Parathyroid adenoma (tissue), 2 donors: ENCODE results near the gene VAV3.

ENCODE experiments used
- H2AFZ ChIP-seq: fragments of 300-600 bp; sonication (generic); one replicate; pipeline ENCODE4 v1.7.0; 2017; ENCODE audit warnings: antibody characterized with exemption, mild to moderate bottlenecking
- H3K27ac ChIP-seq: fragments of 300-600 bp; sonication (generic); one replicate; pipeline ENCODE4 v1.7.0; 2017
- H3K27me3 ChIP-seq: fragments of 300-600 bp; sonication (generic); one replicate; pipeline ENCODE4 v1.7.0; 2017; ENCODE audit warnings: low read length; ENCODE audit not compliant: control insufficient read depth, insufficient read depth
- H3K36me3 ChIP-seq: fragments of 300-600 bp; sonication (generic); one replicate; pipeline ENCODE4 v1.7.0; 2017; ENCODE audit warnings: low read length; ENCODE audit not compliant: control insufficient read depth, insufficient read depth
- H3K4me1 ChIP-seq: fragments of 300-600 bp; sonication (generic); one replicate; pipeline ENCODE4 v1.7.0; 2017; ENCODE audit warnings: control low read depth
- H3K4me2 ChIP-seq: fragments of 300-600 bp; sonication (generic); one replicate; pipeline ENCODE4 v1.7.0; 2017; ENCODE audit warnings: low read length
- H3K4me3 ChIP-seq: fragments of 300-600 bp; sonication (generic); one replicate; pipeline ENCODE4 v1.7.0; 2017; ENCODE audit warnings: low read depth, low read length
- H3K79me2 ChIP-seq: fragments of 300-600 bp; sonication (generic); one replicate; pipeline ENCODE4 v1.7.0; 2017; ENCODE audit warnings: control low read depth
- H3K9ac ChIP-seq: fragments of 300-600 bp; sonication (generic); one replicate; pipeline ENCODE4 v1.7.0; 2017; ENCODE audit warnings: mild to moderate bottlenecking
- H3K9me3 ChIP-seq: fragments of 300-600 bp; sonication (generic); one replicate; pipeline ENCODE4 v1.7.0; 2017; ENCODE audit warnings: low read length; ENCODE audit not compliant: control insufficient read depth
- TF ChIP-seq, protein P1 (sequence below): fragments of 300-600 bp; sonication (generic); IDR thresholded peaks from one replicate; pipeline ENCODE4 v1.7.0; 2017; ENCODE audit warnings: antibody characterized with exemption, mild to moderate bottlenecking
- donor health status: primary hyperparathyroidism.

Gene VAV3

GRCh38 chr1:107570768-107571167 is 394.2 kb downstream of the VAV3 start:
- Histone ChIP-seq H3K27ac (no peak overlapping the region), H3K4me3 (no peak overlapping the region), H3K36me3 (no peaks in the 10 kb centered on the region), H3K4me1 (peaks cover 5% of the 10 kb centered on the region), H3K27me3 (no peaks in the 10 kb centered on the region), H2AFZ (no peak overlapping the region), H3K79me2 (no peaks in the 10 kb centered on the region), H3K4me2 (no peak overlapping the region), H3K9me3 (no peaks in the 10 kb centered on the region), H3K9ac (no peak overlapping the region)
- TF ChIP-seq, protein P1, sequence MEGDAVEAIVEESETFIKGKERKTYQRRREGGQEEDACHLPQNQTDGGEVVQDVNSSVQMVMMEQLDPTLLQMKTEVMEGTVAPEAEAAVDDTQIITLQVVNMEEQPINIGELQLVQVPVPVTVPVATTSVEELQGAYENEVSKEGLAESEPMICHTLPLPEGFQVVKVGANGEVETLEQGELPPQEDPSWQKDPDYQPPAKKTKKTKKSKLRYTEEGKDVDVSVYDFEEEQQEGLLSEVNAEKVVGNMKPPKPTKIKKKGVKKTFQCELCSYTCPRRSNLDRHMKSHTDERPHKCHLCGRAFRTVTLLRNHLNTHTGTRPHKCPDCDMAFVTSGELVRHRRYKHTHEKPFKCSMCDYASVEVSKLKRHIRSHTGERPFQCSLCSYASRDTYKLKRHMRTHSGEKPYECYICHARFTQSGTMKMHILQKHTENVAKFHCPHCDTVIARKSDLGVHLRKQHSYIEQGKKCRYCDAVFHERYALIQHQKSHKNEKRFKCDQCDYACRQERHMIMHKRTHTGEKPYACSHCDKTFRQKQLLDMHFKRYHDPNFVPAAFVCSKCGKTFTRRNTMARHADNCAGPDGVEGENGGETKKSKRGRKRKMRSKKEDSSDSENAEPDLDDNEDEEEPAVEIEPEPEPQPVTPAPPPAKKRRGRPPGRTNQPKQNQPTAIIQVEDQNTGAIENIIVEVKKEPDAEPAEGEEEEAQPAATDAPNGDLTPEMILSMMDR, result no peak

DNA sequence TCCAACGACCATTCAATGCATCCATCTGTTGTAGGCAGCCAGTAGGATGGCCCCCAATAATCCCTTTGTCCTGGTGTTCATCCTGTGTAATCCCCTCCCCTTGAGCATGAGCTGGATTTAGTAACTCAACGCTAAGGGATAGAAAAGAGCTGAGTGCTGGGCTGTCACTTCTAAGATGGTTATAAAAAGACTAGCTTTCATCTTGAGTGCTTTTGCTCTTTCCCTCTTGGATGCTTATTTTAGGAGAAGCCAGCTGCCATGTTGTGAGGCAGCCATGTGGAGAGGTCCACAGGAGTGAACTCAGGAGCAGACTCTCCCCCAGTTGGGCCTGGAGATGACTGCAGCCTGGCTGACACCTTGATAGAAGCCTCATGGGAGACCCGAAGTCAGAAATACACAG is 401.5 kb downstream of the VAV3 start:
- Histone ChIP-seq H3K4me2 (no peak overlapping the region), H3K4me3 (no peak overlapping the region), H3K4me1 (no peaks in the 10 kb centered on the region), H3K27me3 (no peaks in the 10 kb centered on the region), H3K79me2 (no peaks in the 10 kb centered on the region), H2AFZ (no peak overlapping the region), H3K9ac (no peak overlapping the region), H3K36me3 (no peaks in the 10 kb centered on the region), H3K27ac (no peak overlapping the region), H3K9me3 (no peaks in the 10 kb centered on the region)
- TF ChIP-seq, protein P1, result no peak

GRCh38 chr1:107559881-107560280 is 405.1 kb downstream of the VAV3 start:
- H3K4me2 ChIP-seq, result no peak overlapping the region
- TF ChIP-seq, protein P1, result no peak
- H3K4me1 ChIP-seq, result no peaks in the 10 kb centered on the region
- no peak overlapping the region for H2AFZ ChIP-seq
- no peak overlapping the region for H3K9ac ChIP-seq
- H3K4me3 ChIP-seq, result no peak overlapping the region
- H3K79me2 ChIP-seq, result no peaks in the 10 kb centered on the region
- no peaks in the 10 kb centered on the region for H3K36me3 ChIP-seq
- no peak overlapping the region for H3K27ac ChIP-seq
- H3K9me3 ChIP-seq, result no peaks in the 10 kb centered on the region
- H3K27me3 ChIP-seq, result no peaks in the 10 kb centered on the region

DNA sequence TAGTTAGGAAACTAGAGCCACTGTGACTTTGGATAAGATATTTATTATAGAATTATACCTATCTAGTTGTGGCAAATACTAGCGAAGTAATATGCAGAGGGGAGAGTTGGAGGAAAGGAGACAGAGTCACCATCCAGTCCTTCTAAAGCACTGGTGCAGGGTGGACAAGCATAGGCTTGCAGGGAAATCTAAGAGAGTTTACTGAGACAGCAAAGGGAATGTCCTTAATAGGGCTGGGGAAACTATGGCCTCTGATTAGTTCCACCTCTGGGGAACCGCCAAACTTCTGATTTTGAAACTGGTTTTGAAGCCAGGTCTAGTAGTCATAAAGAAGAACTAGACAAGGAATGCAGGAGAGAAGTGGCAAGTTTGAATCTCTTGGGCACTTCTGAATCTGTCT is 407.9 kb downstream of the VAV3 start:
- Histone ChIP-seq H3K36me3 (no peaks in the 10 kb centered on the region), H3K4me3 (no peak overlapping the region), H3K27me3 (no peaks in the 10 kb centered on the region), H3K79me2 (no peaks in the 10 kb centered on the region), H3K4me2 (no peak overlapping the region), H3K4me1 (no peaks in the 10 kb centered on the region), H3K9ac (no peak overlapping the region), H2AFZ (no peak overlapping the region), H3K9me3 (no peaks in the 10 kb centered on the region), H3K27ac (no peak overlapping the region)
- TF ChIP-seq, protein P1, result no peak

DNA sequence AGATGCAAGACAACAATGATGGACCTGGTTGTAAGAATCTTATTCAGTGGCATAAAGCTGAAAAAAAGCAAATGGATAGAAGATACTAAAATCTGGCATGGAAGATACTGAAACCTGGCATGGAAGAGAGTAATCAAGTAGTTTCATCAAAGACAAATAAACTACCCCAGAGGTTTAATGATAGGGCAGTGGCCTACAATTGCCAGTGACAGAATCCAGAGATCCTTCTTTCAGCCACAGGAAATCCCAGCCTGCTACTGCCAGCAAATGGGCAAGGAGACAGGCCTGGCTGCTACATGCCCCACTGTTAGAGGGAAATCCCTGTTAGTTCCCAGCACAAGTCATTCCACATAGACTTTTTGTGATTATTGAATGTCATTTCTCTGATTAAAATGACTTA is 409.4 kb downstream of the VAV3 start:
- no peaks in the 10 kb centered on the region for H3K4me1 ChIP-seq
- H3K9ac ChIP-seq, result no peak overlapping the region
- no peaks in the 10 kb centered on the region for H3K36me3 ChIP-seq
- H3K4me2 ChIP-seq, result no peak overlapping the region
- H3K4me3 ChIP-seq, result no peak overlapping the region
- no peaks in the 10 kb centered on the region for H3K27me3 ChIP-seq
- TF ChIP-seq, protein P1, result no peak
- no peaks in the 10 kb centered on the region for H3K79me2 ChIP-seq
- H2AFZ ChIP-seq, result no peak overlapping the region
- H3K9me3 ChIP-seq, result no peaks in the 10 kb centered on the region
- H3K27ac ChIP-seq, result no peak overlapping the region
